Dedifferentiated amniotic fluid mesenchymal stem cell (primary cell): ENCODE measurements around the gene ATOH8.
"Not testable (repeated sequence)": the region's sequence is repeated elsewhere in the genome, so short reads cannot be mapped to it uniquely, and the experiment has no call there.

Experiments
- DNase-seq: peaks from one replicate; pipeline ENCODE4 v3.0.0-alpha.2; 2016; ENCODE audit errors: extremely low spot score

Gene ATOH8

DNA sequence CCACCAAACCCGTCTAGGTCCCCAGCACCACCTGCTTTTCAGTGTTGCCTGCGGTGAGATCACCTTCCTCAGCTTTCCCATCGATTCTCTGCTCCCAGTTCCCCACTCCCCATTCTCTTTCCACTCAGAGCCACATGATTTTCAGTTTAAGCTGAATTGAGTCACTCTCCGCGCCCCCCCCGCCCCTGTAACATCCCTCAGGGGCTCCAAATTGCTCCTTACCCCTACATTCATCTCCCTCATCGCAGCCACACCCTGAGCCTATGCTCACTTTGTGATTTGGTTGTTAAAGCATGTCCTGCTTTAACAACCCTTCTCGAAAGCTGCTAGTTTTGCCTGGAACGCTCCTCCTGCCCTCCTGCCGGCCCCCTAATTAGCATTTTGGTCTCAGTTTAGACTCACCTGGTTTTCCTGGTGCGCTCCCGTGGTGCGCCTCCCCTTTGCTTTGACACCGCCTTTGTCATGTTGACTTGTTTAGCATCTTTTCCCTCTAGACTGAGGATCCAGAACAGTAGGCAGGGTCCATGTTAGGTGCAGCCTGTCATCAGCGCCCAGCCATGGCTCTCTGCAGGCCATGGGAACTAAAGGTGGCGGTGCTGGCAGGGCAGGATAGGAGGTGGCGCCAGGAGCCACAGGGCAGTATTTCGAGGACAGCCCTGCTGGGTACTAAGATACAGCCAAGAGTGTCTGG is 74.2 kb downstream of the ATOH8 start:
- no peak for DNase-seq

- DNase-seq, result no peak
These were observed 74.9 kb downstream of the ATOH8 start for GRCh38 chr2:85828725-85829124.

GRCh38 chr2:85829394-85829793 is 75.6 kb downstream of the ATOH8 start:
- DNase-seq, result not testable (repeated sequence)

GRCh38 chr2:85830645-85831044 is 76.9 kb downstream of the ATOH8 start:
- no peak for DNase-seq

GRCh38 chr2:85831735-85832134 is 77.9 kb downstream of the ATOH8 start:
- no peak for DNase-seq

DNA sequence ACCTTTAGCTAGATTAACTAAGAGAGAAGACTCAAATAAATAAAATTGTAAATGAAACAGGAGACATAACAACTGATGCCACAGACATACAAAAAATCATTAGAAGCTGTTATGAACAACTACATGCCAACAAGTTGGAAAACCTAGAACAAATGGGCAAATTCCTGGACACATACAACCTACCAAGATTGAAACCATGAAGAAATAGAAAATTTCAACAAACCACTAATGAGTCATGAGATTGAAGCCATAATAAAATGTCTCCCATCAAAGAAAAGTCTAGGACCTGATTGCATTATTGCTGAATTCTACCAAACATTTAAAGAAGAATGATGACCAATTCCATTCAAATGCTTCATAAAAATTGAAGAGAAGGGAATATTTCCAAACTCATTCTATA is 80.7 kb downstream of the ATOH8 start:
- no peak for DNase-seq
